GM12878 (cell line): ENCODE results near the gene DAB2IP.

Source experiments
- CTCF ChIP-seq, 3 experiments: IDR thresholded peaks in 2 of 3; conservative IDR thresholded peaks in 1 of 3; 2 replicates each; pipeline ENCODE4 v1.5.1; 2011; ENCODE audit warnings: low read depth in 3 of 3, low read length in 3 of 3, mild to moderate bottlenecking in 3 of 3, control low read depth in 2 of 3, moderate library complexity in 2 of 3, inconsistent platforms in 1 of 3, mixed read lengths in 1 of 3; ENCODE audit not compliant: control insufficient read depth in 2 of 3, insufficient read depth in 1 of 3; ENCODE audit errors: extremely low read depth in 1 of 3
- ESRRA ChIP-seq: IDR thresholded peaks from 2 replicates; pipeline ENCODE4 v1.6.1; 2012; ENCODE audit warnings: mild to moderate bottlenecking, low read length, improper control_type of control experiment
- RUNX3 ChIP-seq: IDR thresholded peaks from 2 replicates; pipeline ENCODE4 v1.6.1; 2012; ENCODE audit warnings: low read length, inconsistent platforms
- SP1 ChIP-seq: IDR thresholded peaks from one replicate; pipeline ENCODE4 v1.6.1; 2011; ENCODE audit warnings: low read depth, low read length
- ZBTB33 ChIP-seq: fragments of 450-650 bp; IDR thresholded peaks from 2 replicates; pipeline ENCODE4 v1.6.1; 2017; ENCODE audit warnings: mild to moderate bottlenecking
- ZSCAN29 ChIP-seq: fragments of 450-650 bp; IDR thresholded peaks from 2 replicates; pipeline ENCODE4 v1.6.1; 2017; ENCODE audit warnings: mild to moderate bottlenecking, moderate library complexity

GRCh38 chr9:121785673-121786542, 134.5 kb downstream of the DAB2IP start:
- no peak for TF ChIP-seq ESRRA
- TF ChIP-seq SP1 = no peak
- no peak for TF ChIP-seq RUNX3
- TF ChIP-seq CTCF (IDR thresholded peaks at IDR 0.05 in 2 of 3, conservative IDR thresholded peaks at IDR 0.05 in 1 of 3; ENCODE audit: control insufficient read depth in 2 of 3, extremely low read depth in 1 of 3, insufficient read depth in 1 of 3, low read depth in 3 of 3, low read length in 3 of 3) = no peak
- no peak for TF ChIP-seq ZBTB33
- no peak for TF ChIP-seq ZSCAN29
